IPS-20b (cell line): ENCODE data around the gene EFEMP1.

Experiments used
- H3K27ac ChIP-seq: one replicate; pipeline ENCODE4 v1.5.1; 2013; ENCODE audit warnings: low read length
- H3K27me3 ChIP-seq: 2 replicates; pipeline ENCODE4 v1.6.1; 2013; ENCODE audit warnings: mild to moderate bottlenecking, low read length, inconsistent platforms; ENCODE audit not compliant: insufficient read depth
- H3K36me3 ChIP-seq: 2 replicates; pipeline ENCODE4 v1.6.1; 2013; ENCODE audit warnings: low read depth, mild to moderate bottlenecking, inconsistent platforms, low read length, moderate library complexity; ENCODE audit not compliant: insufficient read depth
- H3K4me1 ChIP-seq: 2 replicates; pipeline ENCODE4 v1.6.1; 2013; ENCODE audit warnings: mild to moderate bottlenecking, control low read depth, inconsistent platforms, low read length, moderate library complexity; ENCODE audit not compliant: insufficient read depth
- H3K4me3 ChIP-seq: 2 replicates; pipeline ENCODE4 v1.5.1; 2013; ENCODE audit warnings: mild to moderate bottlenecking, low read length, inconsistent platforms
- H3K9ac ChIP-seq: 2 replicates; pipeline ENCODE4 v1.6.1; 2013; ENCODE audit warnings: low read depth, mild to moderate bottlenecking, inconsistent platforms, low read length, moderate library complexity
- H3K9me3 ChIP-seq: 2 replicates; pipeline ENCODE4 v1.6.1; 2013; ENCODE audit warnings: mild to moderate bottlenecking, low read depth, low read length, inconsistent platforms; ENCODE audit not compliant: insufficient read depth

EFEMP1 gene

DNA sequence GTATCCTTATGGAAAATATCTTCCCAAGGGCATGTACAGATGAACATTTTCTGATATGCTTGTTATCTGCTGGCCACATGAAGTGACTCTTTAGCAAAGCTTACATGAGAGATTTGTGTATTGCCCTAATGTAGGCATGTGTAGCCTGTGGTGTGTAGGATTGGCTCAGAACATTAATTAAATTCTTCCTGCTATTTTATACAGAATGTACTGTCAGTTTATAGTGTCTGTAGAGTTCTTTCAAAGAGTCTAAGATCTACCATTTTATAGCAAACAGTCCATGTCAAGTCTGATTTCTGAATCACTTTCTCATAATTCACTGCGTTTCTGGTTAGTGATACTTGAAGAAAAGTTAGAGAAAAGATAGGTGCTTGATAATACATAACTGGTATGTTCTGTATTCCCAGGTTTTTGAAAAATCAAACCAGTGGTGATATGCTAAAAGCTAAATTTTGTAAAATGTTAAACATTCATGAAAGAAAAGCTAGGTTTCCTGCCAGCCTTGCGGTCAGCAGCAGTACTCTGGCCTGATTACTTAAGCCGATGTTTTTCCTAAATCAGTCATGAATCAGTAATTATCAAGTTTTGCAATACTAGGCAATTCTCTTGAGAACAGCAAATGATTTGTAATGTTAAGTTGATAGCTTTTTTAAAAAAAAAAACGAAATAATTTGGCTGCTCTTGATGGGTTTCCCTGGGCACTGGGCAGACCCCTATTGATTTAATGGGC lies 30.9 kb upstream of the EFEMP1 start:
- no peaks in the 10 kb centered on the region for H3K36me3 ChIP-seq
- H3K27me3 ChIP-seq: no peaks in the 10 kb centered on the region
- no peaks in the 10 kb centered on the region for H3K9me3 ChIP-seq
- H3K4me3 ChIP-seq: no peak overlapping the region
- no peak overlapping the region for H3K9ac ChIP-seq
- H3K4me1 ChIP-seq: no peaks in the 10 kb centered on the region
- no peak overlapping the region for H3K27ac ChIP-seq

DNA sequence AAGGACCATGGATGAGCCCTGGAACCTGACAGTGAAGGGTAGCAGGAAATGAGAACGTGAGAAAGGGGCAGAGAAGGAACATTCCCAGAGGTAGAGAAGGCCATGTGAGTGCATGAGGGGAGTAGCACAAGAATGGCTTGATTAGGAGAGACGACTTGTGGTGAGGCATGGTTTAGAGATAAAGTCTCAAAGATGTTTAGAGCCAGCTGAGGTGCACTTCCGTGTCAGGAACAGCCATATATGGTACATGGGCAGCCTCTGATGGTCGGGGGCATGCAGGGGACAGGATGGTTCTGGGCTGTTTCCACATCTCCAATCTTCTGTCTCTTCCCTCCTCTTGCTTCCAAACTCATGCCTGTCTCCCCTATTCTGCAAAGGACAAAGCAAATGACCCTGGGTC lies 28.8 kb upstream of the EFEMP1 start:
- no peaks in the 10 kb centered on the region for H3K36me3 ChIP-seq
- no peaks in the 10 kb centered on the region for H3K27me3 ChIP-seq
- H3K9me3 ChIP-seq: no peaks in the 10 kb centered on the region
- no peak overlapping the region for H3K9ac ChIP-seq
- H3K27ac ChIP-seq: no peak overlapping the region
- H3K4me3 ChIP-seq: no peak overlapping the region
- H3K4me1 ChIP-seq: no peaks in the 10 kb centered on the region

DNA sequence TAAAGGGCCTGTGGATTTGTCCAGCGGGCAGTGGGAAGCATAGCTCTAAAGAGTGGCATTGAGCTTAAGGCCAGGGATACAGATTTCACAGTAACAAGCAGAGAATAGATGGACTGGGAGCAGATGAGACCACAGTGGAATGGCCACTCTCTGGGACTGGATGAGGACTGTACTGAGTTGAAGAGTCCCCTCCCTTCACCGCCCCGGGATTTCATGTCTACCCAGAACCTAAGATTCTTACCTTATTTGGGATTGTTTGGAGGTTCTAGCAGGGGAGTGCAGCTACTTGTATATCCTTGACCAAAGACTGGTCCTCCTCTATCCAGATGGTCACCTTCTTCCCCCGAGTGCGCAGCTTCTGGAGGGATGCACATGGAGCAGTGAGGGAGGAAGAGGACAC lies 28.0 kb upstream of the EFEMP1 start:
- H3K27ac ChIP-seq: no peak overlapping the region
- no peaks in the 10 kb centered on the region for H3K27me3 ChIP-seq
- no peaks in the 10 kb centered on the region for H3K9me3 ChIP-seq
- no peak overlapping the region for H3K9ac ChIP-seq
- no peaks in the 10 kb centered on the region for H3K4me1 ChIP-seq
- no peak overlapping the region for H3K4me3 ChIP-seq
- no peaks in the 10 kb centered on the region for H3K36me3 ChIP-seq

DNA sequence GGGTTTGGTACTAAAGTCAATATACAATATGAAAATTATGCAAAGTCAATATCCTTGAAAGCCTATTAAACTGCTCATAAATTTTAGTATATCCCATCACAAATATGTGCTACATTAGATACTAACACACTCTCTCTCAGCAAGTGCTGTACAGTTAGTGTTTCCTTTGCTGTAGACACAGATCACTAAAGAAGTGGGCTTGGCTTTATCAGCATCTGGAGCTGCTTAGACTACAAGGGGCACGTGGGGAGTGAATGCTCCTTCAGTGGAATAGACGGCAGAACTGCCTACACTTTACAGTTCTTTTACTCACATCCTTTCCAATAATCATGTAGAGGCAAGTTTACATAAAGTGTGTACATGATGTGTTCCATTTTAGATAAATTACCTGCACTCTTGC lies 26.0 kb upstream of the EFEMP1 start:
- Histone ChIP-seq H3K27ac (no peak overlapping the region), H3K9ac (no peak overlapping the region), H3K9me3 (no peaks in the 10 kb centered on the region), H3K27me3 (no peaks in the 10 kb centered on the region), H3K4me3 (no peak overlapping the region), H3K36me3 (no peaks in the 10 kb centered on the region), H3K4me1 (no peaks in the 10 kb centered on the region)

DNA sequence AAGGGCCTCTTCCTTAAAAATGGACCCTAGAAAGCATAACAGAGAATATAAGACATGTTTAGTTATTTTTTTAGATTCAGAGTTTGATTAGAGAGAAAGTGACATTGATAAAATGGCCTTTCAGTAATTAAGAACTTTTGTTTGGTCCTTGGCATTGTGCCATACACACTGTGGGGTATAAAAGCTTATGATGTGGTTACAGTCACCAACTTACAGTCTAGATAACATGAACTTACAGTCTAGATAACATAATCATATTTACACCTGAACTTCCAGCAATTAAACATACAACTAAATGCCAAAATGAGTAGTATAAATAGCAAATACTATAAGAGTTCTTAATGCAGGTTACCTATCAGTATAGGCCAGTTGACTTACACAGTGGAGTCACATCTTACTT lies 25.6 kb upstream of the EFEMP1 start:
- no peaks in the 10 kb centered on the region for H3K27me3 ChIP-seq
- no peaks in the 10 kb centered on the region for H3K4me1 ChIP-seq
- H3K9ac ChIP-seq: no peak overlapping the region
- no peak overlapping the region for H3K4me3 ChIP-seq
- H3K9me3 ChIP-seq: no peaks in the 10 kb centered on the region
- no peaks in the 10 kb centered on the region for H3K36me3 ChIP-seq
- H3K27ac ChIP-seq: no peak overlapping the region

DNA sequence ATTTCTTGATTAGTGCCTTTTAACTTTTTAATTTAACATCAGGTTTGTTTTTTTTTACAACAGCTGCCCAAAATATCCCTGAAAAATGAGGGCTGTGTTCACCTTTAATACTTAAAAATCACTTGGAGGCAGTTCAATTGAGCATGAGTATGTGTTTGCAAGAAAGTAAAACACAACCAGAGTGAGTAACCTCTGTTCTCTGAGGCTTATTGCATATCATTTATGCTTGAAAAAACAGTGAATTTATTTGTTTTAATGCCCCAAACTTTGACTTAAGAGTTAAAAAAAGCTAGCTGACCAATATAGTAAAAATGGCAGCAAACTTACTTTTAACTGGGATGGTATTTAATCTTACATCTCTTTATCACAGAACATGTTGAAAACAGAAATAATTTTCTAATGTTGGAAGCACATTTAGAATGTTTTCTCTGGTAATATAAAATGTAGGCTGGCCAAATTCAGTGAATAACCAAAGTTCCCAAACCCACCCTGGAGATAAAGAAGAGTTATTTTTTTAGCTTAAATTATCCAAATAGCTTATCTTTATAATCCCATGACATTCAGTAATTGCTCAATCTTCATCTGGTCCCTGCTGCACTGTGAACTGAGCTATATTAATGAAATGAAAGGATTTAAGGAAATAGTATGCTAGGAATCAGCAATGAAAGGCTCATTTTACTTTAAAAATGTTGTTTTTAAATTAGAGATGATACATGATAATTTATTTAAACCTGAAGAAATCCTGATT lies 24.8 kb upstream of the EFEMP1 start:
- Histone ChIP-seq H3K9ac (no peak overlapping the region), H3K27ac (no peak overlapping the region), H3K36me3 (no peaks in the 10 kb centered on the region), H3K4me3 (no peak overlapping the region), H3K27me3 (no peaks in the 10 kb centered on the region), H3K9me3 (no peaks in the 10 kb centered on the region), H3K4me1 (no peaks in the 10 kb centered on the region)

DNA sequence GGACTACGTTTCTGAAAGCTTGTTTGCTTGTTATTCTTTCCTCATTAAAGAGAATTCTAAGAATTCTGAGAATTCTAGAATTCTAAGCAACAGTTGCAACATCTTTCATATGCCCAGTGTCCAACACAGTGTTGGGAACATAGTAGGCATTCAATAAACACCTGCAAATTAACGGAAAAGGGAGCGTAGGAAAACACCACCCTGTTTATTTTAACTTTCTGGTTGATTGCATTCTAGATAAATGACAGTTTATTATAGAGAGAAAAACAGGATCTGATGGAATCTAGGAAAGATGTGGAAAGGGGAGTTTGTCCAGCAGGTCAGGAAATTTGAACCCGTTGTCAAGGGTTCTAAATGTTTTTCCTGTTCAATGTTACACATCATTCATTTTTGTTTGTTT lies 24.2 kb upstream of the EFEMP1 start:
- Histone ChIP-seq H3K9ac (no peak overlapping the region), H3K4me3 (no peak overlapping the region), H3K4me1 (no peaks in the 10 kb centered on the region), H3K9me3 (no peaks in the 10 kb centered on the region), H3K36me3 (no peaks in the 10 kb centered on the region), H3K27me3 (no peaks in the 10 kb centered on the region), H3K27ac (no peak overlapping the region)

DNA sequence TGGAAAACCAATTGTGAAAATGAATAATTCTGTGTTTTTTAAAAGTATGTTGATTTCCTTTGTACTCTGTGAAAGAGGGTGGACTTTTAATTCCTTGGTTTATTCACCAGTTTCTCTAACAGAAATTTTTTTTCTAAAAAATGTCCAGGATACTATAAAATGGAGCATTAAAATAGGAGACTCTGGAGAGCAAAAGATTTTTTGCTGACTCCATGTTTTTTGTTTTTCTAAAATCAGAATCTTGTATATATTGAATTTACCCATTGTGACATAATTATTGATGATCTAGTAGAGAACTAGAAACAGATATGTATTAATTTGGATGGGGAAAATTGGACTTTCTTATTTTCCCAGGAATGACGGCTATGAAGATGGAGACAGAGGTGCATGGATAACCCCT lies 23.2 kb upstream of the EFEMP1 start:
- H3K9me3 ChIP-seq: no peaks in the 10 kb centered on the region
- H3K27ac ChIP-seq: no peak overlapping the region
- no peaks in the 10 kb centered on the region for H3K4me1 ChIP-seq
- no peak overlapping the region for H3K9ac ChIP-seq
- H3K27me3 ChIP-seq: no peaks in the 10 kb centered on the region
- H3K36me3 ChIP-seq: no peaks in the 10 kb centered on the region
- no peak overlapping the region for H3K4me3 ChIP-seq

DNA sequence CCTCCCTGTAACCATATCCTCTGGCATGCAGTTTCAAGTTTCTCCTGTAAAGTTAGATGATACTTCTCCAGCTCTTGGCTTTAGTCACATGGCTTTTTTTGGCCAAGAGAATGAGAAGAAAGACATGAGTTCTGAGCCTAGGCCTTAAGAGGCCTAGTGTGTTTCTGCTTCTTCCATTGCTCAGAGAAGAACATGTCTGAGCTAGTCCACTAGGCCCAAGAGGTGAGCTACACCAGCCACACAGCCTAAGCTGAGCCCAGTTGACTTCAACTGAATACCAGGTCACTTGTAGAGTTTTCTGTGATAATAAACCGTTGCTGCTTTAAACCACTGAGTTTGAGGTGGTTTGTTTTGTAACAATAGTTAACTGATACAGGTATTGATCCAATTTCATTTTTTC lies 19.9 kb upstream of the EFEMP1 start:
- no peaks in the 10 kb centered on the region for H3K4me1 ChIP-seq
- no peaks in the 10 kb centered on the region for H3K9me3 ChIP-seq
- H3K27ac ChIP-seq: no peak overlapping the region
- H3K36me3 ChIP-seq: no peaks in the 10 kb centered on the region
- no peak overlapping the region for H3K4me3 ChIP-seq
- no peak overlapping the region for H3K9ac ChIP-seq
- H3K27me3 ChIP-seq: no peaks in the 10 kb centered on the region

DNA sequence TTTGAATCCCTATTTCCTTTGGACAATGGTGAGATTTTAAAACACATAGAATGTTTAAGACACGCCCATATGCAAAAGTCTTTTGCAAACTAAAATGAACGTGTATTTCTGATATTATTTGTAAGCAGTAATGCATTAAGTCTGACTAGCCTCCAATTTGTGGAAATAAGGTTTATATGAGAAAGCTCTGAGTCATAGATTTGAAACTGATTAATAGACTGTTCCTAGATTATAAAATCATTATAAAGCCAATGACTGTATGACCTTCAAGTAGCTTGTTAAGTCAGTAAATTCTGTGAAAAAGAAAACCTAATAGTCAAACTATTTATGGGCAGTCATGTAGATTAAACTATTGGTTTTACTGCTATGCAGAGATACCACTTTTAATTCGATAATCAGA lies 12.8 kb upstream of the EFEMP1 start:
- Histone ChIP-seq H3K9me3 (no peaks in the 10 kb centered on the region), H3K4me3 (no peak overlapping the region), H3K27me3 (no peaks in the 10 kb centered on the region), H3K9ac (no peak overlapping the region), H3K36me3 (no peaks in the 10 kb centered on the region), H3K4me1 (no peaks in the 10 kb centered on the region), H3K27ac (no peak overlapping the region)

DNA sequence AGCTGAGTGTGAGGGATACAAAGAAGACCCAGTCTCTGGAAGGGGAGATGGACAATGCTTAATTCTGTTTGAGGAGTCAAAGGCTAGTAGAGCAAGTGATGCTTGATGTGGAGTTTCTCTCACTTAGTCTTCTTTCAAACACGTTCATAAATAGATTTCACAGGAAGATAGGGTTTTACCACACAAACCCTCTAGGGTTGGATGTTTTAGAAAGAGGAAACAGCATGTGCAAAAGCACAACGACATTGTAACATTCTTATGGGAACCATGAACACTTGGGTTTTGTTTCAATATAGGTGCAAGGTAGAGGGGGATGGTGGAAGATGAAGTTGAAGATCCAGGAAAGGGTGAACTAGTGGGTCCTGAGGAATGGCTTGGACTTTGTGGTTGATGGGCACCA lies 10.8 kb upstream of the EFEMP1 start:
- H3K4me1 ChIP-seq: no peaks in the 10 kb centered on the region
- no peak overlapping the region for H3K4me3 ChIP-seq
- H3K9me3 ChIP-seq: no peaks in the 10 kb centered on the region
- H3K36me3 ChIP-seq: no peaks in the 10 kb centered on the region
- no peaks in the 10 kb centered on the region for H3K27me3 ChIP-seq
- H3K27ac ChIP-seq: no peak overlapping the region
- no peak overlapping the region for H3K9ac ChIP-seq

DNA sequence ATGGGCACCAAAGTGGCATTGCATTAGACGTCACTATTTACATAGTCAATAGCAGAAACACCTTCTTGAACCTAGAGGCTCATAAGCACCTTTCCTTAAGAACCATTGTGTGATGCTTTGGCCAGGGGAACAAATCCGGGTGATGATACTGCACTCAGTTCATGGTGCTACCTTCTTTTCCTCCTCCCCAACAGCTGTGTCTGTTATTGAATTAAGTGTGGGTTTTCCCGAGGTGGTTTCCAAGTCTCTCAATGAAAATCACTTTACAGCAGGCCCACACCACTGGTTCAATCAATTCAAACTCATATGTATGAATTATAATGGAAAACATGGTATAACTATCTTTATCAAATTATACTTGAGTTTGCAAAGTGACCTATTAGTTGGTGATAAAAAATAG lies 9.3 kb upstream of the EFEMP1 start:
- H3K4me3 ChIP-seq: no peak overlapping the region
- H3K9me3 ChIP-seq: no peaks in the 10 kb centered on the region
- H3K27me3 ChIP-seq: no peaks in the 10 kb centered on the region
- H3K4me1 ChIP-seq: no peaks in the 10 kb centered on the region
- no peak overlapping the region for H3K9ac ChIP-seq
- no peak overlapping the region for H3K27ac ChIP-seq
- no peaks in the 10 kb centered on the region for H3K36me3 ChIP-seq
